ENCODE measurements around the gene MAPKBP1. TPM values are rescaled to one million over a fixed set of nuclear protein-coding genes. Genes with fewer than 3 reads are reported as not detected.

Gene MAPKBP1
- total RNA-seq, 1 experiment from 2014 or later, result 13.2 TPM

DNA sequence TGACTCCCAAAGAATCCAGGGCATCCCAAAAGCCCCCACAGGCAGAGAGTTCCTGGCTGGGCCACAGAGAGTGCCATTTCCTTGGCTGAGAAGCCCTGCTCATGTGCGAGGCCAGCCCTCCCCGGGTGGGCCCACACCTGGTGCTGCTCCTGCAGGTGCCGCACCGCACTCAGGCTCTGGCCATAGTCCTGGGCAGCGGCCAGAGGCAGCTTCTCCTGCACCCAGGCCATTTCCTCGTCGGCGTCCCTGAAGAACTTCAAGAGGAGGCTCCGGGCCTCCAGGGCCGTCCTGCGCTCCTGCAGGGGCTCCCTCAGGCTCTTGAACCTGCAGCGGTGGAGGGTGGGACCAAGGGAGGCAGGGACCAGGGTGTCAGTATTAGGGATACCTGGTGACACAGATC is 82.4 kb downstream of the MAPKBP1 start:
- no peak for DNase-seq (ENCODE audit: low spot score)

DNA sequence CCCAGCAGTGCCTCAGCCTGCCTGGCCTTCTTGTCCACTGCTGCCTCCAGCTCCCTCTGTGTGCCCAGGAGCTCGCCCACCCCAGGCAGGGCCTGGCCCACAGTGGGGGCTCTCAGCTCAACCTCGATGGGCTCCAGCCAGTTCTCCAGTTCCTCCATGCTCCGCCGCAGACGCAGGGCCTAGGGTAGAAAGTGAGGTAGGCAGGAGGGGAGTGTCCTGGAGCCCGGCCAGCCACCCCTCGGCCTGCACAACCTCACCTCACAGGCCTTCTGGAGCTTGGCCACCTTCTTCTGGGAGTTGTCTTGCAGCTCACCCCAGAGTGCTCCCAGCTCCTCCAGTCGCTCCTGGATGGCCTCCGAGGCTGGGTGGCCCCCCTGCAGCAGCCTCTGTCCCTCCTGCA is 83.0 kb downstream of the MAPKBP1 start:
- no peak for DNase-seq (ENCODE audit: low spot score)
- in situ Hi-C loops (cut with HindIII; ENCODE audit: low sequenced_read_pairs), result no loop called here

More for the DNA sequence above, 82.4 kb downstream of the MAPKBP1 start:
- in situ Hi-C loops (cut with HindIII; ENCODE audit: low sequenced_read_pairs), result no loop called here

DNA sequence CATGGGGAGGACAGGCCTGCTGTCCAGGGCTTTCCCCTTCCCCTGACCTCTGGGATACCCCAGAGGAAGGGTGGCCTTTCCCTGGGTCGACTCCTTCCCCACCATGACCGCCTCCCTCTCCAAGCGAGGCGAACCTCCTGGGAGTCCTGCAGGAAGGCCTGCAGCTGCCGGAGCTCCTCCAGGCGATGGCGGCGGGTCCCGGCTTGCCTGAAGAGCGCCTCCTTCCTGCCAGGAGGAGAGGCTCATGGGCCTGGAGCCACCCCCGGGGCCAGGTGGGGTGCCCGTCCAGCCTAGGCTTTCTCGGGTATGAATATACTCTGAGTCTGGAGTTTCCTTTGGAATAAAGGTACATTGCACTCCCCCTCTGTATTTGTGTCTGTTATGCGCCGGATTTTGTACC is 84.5 kb downstream of the MAPKBP1 start:
- in situ Hi-C loops (cut with HindIII; ENCODE audit: low sequenced_read_pairs), result no loop called here
- no peak for DNase-seq (ENCODE audit: low spot score)

DNA sequence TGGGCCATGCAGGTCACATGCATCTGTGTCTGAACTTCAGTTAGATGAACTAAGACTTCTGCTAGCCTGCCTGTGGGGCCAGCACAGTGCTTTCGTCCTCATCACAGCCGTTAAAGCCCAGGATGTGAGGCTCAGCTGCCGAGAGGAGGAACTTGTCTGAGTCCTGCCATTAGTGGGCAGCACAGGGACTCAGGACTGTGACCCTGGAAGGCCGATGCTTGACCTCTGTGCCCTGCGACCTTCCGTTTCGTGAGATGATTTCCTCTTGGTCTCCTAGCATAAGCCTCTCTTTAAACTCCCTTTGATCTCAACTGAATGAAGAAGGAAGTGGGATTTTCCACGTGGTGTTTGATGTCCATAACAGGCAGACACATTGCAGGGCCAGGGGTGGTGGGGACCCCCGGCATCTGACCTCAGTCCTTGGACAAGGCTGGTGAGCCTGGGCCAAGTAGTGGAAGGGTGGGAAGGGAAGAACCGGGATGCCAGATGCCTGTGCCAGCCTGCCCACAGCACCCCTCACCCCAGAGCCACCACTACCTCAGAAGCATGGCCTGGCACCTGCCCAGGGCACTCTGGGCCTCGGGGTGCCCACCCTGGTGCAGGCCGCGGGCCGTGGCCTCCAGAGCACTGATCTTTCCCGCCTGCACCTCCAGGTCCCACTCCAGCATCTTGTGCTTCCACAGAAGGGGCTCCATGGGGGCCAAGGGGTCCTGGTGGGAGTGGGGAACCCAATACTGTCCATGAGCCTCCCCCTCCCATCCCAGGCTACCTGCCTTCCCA is 86.0 kb downstream of the MAPKBP1 start:
- in situ Hi-C loops (cut with HindIII; ENCODE audit: low sequenced_read_pairs), result no loop called here

DNA sequence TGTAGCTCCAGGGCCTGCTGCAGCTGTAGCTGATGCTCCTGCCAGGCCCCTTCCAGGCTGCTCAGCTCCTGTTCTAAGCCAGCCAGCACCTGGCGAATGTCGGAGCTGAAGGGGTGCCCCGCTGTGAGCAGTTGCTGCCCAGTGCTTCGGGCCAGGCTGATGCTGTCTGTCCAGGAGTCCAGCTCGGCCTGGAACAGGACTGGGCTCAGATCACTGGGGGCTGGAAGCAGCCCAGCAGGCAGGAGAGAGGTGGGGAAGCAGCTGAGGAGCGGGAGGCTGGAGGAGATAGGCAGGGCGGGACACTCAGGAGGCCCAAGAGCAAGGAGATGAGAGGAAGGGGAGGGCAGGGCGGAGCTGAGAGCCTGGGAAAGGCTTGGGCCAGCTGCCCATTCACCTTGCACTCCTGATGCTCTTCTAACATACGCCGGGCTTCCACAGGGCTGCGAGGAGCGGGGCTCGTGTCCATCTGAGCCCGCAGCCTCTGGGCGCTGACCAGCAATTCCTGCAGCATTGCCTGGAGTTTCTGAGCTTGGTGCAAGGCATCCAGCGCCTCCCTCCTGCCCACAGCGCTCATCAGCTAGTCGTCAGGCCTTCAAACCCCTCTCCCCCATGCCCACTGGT is 87.6 kb downstream of the MAPKBP1 start:
- peak; percentile 72 for DNase-seq (ENCODE audit: low spot score)
- in situ Hi-C loops (cut with HindIII; ENCODE audit: low sequenced_read_pairs), result no loop called here

More for the DNA sequence above, 86.0 kb downstream of the MAPKBP1 start:
- DNase-seq (ENCODE audit: low spot score), result no peak

DNA sequence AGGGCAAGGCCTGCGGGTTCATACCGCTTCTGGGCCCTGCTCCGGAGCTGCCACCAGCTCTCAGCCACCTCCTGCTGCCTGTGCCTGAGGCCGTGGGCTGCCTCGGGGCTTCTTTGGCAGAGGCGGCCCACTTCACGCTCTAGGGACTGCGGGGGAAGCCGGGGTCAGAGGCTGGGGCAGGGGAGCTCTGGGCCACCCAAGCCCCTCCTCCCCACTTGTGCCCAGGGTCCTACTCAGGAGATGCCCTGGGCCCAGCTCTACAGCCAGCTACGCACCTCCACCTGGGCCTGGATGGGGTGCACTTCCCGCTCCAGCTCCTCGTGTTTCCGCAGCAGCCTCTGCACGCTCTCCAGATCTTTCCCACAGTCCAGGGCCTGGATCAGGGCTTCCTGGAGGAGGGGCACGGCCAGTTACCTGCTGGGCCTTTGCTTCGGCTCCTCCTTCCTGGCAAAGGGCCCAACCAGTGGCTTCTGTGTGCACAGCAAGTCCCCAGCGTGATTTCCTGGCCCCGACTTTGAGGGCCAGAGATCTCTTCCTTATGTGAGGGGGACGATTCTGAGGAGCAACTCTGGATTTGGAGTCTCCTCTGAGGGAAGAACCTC is 88.3 kb downstream of the MAPKBP1 start:
- in situ Hi-C loops (cut with HindIII; ENCODE audit: low sequenced_read_pairs), result no loop called here
- peak; percentile 63 for DNase-seq (ENCODE audit: low spot score)

DNA sequence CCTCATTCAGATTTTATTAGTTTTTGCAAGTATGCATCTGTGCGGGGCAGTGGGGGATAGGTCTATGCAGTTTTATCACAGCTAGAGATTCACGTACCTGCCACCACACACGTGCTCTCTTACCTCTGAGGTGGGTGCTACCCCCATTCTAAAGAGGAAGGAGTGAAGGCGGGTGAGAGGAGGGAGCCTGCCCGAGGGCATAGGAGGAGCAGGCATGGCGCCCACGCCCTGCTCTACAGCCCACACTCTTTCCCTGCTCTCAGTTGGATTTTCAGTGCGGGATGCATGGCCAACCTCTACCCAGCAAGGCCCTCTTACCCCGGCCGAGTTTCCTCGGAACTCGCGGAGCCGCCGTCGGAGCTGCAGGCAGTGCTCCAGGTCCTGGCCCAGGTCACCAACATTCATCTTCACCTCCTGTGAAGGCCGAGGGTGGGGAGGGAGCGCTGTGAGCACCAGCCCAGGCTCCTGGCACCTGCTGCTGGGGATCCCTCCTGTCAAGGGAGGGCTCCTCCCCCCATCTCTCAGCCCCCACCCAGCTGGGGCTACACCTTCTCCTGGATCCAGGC is 91.3 kb downstream of the MAPKBP1 start:
- in situ Hi-C loops (cut with HindIII; ENCODE audit: low sequenced_read_pairs), result no loop called here
- DNase-seq (ENCODE audit: low spot score), result no peak

DNA sequence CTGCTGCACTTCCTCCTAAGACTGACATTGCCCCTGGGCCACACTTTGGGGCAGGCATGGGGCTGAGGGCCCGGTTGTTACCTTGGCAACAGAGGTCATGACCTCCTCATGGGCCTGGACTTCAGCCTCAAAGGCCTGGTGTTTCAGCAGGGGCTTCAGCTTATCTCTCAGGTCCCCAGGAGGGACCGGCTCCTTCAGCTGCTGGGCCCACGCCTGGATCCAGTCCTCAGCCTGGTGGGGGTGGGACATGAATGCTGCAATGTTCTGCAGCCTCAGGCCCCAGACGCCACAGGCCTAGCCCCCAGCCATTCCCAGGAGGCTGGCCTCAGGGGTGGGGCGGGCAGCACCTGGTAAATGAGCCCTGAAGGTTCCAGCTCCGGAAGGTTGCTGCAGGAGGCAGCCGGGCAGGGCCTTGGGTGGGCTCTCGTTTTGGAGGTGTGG is 92.0 kb downstream of the MAPKBP1 start:
- no peak for DNase-seq (ENCODE audit: low spot score)
- in situ Hi-C loops (cut with HindIII; ENCODE audit: low sequenced_read_pairs), result no loop called here

DNA sequence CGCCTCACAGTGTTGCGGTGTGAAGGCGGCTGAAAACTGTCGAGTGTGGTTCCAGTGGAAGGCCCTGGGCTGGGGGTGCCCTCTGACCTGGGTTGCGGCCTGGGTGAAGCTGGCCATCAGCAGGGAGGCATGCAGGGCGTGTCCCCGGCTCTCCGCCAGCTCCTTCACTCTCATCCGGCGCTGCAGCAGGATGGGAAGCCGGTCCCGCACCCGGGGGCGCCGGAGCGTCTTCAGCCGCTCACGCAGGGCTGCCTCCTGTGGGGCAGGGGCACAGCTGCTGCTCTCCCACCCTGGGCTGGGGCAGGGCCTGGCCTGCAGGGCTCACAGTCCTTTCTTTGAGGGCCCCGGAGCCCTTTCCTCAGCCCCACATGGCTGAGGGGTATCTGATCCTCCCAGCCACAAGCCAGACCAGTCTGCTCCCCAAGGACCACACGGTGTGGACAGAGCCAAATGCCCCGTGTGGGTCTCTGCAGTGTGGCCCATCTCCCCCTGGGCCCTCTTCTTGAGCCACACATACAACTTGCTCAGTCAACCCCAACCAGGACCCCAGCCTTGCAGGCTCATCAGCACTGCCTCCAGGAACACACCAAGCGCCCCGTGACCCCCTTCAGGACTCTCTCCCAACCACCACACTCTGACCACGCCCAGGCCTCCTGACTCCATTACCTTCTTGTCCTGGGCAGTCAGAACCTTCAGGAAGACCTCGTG is 92.7 kb downstream of the MAPKBP1 start:
- no peak for DNase-seq (ENCODE audit: low spot score)
- in situ Hi-C loops (cut with HindIII; ENCODE audit: low sequenced_read_pairs), result no loop called here

DNA sequence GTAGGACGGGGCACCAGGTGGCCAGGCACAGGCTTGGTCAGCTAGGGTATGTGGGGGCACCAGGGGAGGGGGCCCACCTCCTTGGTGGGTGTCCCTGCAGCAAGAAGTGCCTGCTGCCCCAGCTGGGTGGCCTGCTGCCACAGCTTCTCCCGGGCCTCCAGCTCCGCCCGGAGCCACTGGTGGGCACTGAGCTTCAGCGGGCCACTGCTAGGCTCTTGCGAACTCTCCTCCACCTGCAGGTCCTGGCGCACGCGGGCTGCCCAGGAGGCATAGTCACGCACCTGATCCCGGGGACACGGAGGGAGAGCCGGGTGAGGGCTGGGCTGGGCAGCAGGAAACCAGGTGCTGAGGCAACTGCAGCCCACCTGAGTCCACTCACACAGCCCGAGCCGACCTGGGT is 94.0 kb downstream of the MAPKBP1 start:
- DNase-seq (ENCODE audit: low spot score), result no peak
- in situ Hi-C loops (cut with HindIII; ENCODE audit: low sequenced_read_pairs), result no loop called here

DNA sequence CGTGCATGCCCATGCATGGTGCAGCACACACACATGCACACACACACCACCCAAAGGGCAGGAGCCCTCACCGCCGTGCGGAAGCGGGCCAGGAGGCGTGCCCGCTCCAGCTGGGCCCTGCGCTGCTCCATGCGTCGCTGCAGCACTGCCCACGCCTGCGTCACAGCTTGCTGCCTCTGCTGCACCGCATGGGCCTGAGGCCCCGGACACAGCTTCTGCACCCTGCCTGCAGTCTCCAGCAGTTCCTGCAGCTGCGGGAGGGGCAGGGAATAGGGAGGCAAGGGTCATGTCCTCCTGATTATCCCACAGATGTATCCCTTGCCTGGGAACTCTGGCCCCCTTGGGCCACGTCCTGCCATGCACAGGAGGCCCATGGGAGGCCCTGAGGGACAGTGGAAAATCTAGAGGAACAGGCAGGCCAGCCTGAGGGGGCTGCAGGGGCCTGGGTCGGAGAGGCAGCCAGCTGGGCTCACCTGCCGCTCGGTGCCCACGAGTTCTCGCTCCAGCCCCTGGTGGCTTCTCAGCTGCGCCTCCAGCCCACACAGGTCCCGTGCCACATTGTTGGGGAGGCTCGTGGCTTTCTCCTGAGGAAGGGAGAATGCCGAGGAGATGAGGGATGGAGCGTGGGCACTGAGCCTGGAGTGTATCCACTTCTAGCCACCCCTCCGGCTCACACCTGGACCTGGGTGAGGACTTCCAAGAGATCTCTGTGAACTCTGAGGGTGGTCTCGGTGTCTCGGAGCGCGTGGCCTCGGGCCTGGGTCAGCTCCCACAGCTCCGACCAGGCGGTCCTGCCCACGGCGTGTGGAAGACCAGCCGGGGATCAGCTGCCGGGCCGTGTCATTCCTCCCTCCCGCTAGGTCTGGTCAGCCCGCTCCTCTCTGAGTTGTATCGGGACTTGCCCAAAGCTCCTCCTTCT is 95.7 kb downstream of the MAPKBP1 start:
- in situ Hi-C loops (cut with HindIII; ENCODE audit: low sequenced_read_pairs), result no loop called here
- no peak for DNase-seq (ENCODE audit: low spot score)

DNA sequence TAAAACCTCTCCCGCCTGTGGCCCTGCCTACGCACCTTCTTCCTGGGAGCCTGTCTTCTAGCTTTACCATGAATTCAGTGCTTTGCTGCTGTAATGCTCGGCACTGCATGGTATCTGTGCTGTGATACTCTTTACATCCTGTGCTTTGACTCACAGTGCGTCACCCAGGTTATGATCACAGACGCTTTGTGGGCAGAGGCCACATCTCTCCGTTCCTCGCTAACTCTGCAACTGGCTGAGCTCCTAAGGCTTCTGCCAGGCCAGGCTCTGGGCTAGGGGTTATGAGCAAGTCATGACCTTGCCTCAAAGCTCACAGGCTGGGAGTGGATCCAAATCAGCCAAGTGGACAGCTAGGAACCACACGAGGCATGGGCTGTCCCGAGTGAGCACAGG is 96.4 kb downstream of the MAPKBP1 start:
- no peak for DNase-seq (ENCODE audit: low spot score)
- in situ Hi-C loops (cut with HindIII; ENCODE audit: low sequenced_read_pairs), result no loop called here

DNA sequence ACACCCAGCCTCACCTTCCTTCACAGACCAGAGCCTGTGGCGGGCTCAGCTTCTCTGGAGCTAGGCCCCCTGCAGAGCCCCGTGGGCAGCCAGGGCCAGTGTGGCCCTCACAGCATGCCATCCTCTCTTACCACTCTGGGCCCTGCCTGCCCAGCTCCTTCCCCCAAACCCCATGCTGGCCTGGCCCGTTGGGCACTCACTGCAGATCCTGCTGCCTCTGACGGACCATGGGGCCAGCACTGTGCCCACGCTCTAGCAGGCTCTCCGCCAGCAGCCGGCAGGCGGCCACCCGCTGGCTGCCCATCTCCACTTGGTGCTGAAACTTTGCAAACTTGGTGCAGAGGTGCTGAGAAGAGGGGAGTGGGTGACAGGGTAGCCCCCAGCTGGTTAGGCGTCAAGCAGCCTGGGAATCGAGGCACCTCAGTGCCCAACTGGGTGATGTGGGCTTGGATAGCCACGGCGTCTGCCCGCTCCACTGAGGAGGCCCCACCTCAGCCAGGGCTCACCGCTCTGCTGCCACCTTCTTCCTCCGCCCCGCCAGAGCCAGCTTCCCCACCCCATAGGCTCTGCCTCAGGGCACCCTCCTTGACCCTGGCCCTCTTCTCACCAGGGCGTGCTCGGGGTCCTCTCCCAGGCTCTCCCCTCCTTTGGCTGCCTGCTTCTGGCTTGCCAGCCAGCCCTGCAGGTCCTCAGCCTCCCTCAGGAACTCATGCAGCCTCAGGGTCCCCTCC is 97.1 kb downstream of the MAPKBP1 start:
- in situ Hi-C loops (cut with HindIII; ENCODE audit: low sequenced_read_pairs), result no loop called here
- no peak for DNase-seq (ENCODE audit: low spot score)

DNA sequence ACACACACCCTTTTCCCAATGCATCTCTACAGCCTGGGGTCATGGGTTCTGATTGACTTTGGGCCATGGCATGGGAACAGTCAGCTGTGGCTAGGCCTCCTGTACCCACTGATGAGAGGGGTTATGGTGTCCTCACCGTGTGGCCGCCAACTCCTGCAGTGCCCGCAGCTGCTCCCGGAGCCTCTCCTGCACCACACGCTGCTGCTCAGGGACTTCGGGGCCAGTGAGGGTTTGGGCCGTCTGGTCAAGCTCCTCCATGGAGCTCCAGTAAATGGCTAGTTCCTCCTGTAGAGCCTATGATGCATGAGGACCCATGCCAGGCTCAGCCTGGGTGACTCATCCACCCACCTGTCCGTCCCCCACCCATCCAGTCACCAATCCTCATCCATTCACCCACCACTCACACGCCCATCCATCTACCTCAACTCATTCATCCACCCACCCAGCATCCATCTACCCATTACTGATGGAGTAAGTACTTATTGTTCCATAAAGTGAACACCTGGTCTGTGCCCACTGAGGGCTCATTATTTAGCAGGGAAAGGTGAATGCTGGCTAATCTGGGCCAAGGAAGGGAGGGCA is 98.0 kb downstream of the MAPKBP1 start:
- in situ Hi-C loops (cut with HindIII; ENCODE audit: low sequenced_read_pairs), result no loop called here
- no peak for DNase-seq (ENCODE audit: low spot score)

DNA sequence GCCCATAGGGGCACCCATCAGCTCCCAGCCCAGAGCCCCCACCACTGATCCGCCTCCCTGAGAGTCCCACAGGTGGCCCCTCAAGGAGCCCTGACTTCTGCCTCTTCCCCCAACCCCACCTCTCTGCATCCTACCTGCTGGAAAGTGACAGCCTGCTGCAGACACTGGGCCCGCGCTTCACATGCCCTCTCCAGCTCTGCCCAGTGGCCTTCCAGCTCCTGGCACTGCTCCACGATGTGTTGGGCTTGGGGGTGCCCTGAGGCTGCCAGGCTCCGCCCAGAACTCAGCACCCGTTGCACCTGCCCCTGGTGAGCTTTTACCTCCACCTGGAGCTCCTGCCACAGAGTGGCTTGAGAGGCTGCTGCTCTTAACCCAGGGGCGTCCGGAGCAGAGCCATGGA is 99.4 kb downstream of the MAPKBP1 start:
- DNase-seq (ENCODE audit: low spot score), result no peak
- in situ Hi-C loops (cut with HindIII; ENCODE audit: low sequenced_read_pairs), result no loop called here

DNA sequence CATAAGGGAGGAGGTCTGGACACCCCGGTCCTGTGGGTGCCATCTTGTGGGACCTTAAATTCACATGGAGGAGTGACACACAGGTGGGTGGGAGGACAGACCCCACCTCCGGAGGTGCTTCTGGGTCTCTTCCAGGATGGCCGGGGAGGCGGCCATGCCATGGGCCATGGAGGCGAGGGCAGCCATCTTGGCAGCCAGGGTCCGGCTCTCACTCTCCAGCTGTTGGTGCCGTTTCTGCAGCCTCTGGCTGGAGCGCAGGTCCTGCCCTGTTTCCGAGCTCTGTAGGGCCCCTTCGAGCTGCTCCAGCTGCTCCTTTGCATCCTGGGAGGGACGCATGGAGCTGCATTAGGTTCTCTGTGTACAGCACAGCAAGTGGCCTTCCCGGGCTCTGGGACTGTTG is 100.5 kb downstream of the MAPKBP1 start:
- no peak for DNase-seq (ENCODE audit: low spot score)
- in situ Hi-C loops (cut with HindIII; ENCODE audit: low sequenced_read_pairs), result no loop called here

DNA sequence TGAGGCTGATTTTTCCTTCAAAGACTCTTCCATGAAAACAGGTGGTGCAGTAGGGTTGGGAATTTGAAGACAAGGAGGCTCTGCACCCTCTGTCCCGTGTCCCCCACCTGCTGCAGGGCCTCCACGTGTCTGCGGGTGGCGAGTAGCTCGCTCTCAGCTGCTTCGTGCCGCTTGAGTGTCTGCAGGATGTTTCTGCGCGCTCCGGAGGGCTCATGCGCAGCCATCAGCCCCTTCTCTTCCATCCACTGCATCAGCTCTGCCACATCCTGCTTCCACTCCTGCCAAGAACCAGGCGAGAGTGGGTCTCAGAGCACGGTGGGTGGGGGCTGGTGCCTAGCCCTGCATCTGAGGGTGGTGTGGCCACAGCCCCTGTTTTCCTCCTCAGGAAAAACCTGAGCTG is 101.7 kb downstream of the MAPKBP1 start:
- no peak for DNase-seq (ENCODE audit: low spot score)
- in situ Hi-C loops (cut with HindIII; ENCODE audit: low sequenced_read_pairs), result no loop called here

DNA sequence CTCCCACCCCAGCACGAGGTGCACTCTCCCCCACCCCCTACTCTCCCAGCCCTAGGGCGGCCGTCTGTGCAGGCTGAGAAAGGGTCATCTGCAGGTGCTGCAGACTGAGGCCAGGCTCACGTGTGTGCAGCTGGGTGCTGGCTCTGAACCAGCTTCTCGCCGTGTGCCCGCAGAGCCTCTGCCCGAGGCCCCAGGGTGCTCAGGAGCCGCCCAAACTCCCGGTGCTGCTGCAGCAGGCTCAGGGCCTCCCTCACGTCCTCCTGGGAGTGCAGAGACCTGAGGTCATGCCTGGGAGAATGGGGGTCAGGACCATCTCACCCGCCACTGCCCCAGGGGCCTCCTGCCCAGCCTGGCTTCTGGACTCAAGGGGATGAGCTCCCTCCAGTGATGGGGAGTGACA is 102.4 kb downstream of the MAPKBP1 start:
- in situ Hi-C loops (cut with HindIII; ENCODE audit: low sequenced_read_pairs), result no loop called here
- no peak for DNase-seq (ENCODE audit: low spot score)

All from G401 (cell line).